K562 (cell line): Measurements from ENCODE around the gene SCARF1. TPM values are rescaled to one million over a fixed set of nuclear protein-coding genes. Genes with fewer than 3 reads are reported as not detected.

Experiments
- CTBP1 ChIP-seq: fragments of 450-650 bp; IDR thresholded peaks from 2 replicates; pipeline ENCODE4 v1.6.1; 2016; ENCODE audit warnings: borderline replicate concordance
- CXXC5 ChIP-seq: fragments of 250-450 bp; sonication (Bioruptor Pico); IDR thresholded peaks from 2 replicates; pipeline ENCODE4 v1.8.0; 2022; ENCODE audit warnings: inconsistent platforms, mild to moderate bottlenecking, moderate library complexity
- EGR1 ChIP-seq: fragments of 450-650 bp; conservative IDR thresholded peaks from 2 replicates; pipeline ENCODE4 v1.6.1; 2017; ENCODE audit warnings: mild to moderate bottlenecking
- ESRRA ChIP-seq: fragments of 450-650 bp; IDR thresholded peaks from 2 replicates; pipeline ENCODE4 v1.6.1; 2014; ENCODE audit warnings: low read depth, mild to moderate bottlenecking, moderate library complexity, borderline replicate concordance
- ETV5 ChIP-seq: sonication (generic); formaldehyde crosslinking; IDR thresholded peaks from 2 replicates; pipeline ENCODE4 v1.4.0; 2020; ENCODE audit warnings: low read depth, mild to moderate bottlenecking, missing genetic modification reagents
- FOS ChIP-seq: IDR thresholded peaks from 3 replicates; pipeline ENCODE4 v1.6.1; 2011; ENCODE audit not compliant: insufficient read length; ENCODE audit errors: extremely low read depth
- KLF13 ChIP-seq: fragments of 450-650 bp; IDR thresholded peaks from 2 replicates; pipeline ENCODE4 v1.6.1; 2016; ENCODE audit warnings: missing genetic modification characterization, low read depth, mild to moderate bottlenecking, missing compliant biosample characterization, moderate library complexity, borderline replicate concordance
- MAFF ChIP-seq: IDR thresholded peaks from 2 replicates; pipeline ENCODE4 v1.6.1; 2012; ENCODE audit warnings: low read length, improper control_type of control experiment
- MAX ChIP-seq: sonication (generic); formaldehyde crosslinking; IDR thresholded peaks from 2 replicates; pipeline ENCODE4 v1.9.0; 2022; ENCODE audit warnings: mild to moderate bottlenecking, missing genetic modification reagents
- MAZ ChIP-seq, 2 experiments: fragments of 450-650 bp in 1 of 2; sonication (generic) in 1 of 2; formaldehyde crosslinking; IDR thresholded peaks in 1 of 2; conservative IDR thresholded peaks in 1 of 2; 2 replicates each; pipeline versions ENCODE4 v1.4.0 to v1.5.0; 2020; ENCODE audit warnings: mild to moderate bottlenecking in 1 of 2, missing genetic modification reagents in 1 of 2
- NFYB ChIP-seq: IDR thresholded peaks from 2 replicates; pipeline ENCODE4 v1.6.1; 2011; ENCODE audit warnings: mild to moderate bottlenecking, moderate library complexity; ENCODE audit not compliant: insufficient read length; ENCODE audit errors: extremely low read depth
- NR2C2 ChIP-seq, 2 experiments: fragments of 200-800 bp in 1 of 2; sonication (Bioruptor generic) in 1 of 2; sonication (generic) in 1 of 2; formaldehyde crosslinking in 1 of 2; IDR thresholded peaks; 2 replicates each; pipeline versions ENCODE4 v1.6.1 to v1.8.0; 2016 to 2022; ENCODE audit warnings: mild to moderate bottlenecking in 1 of 2, missing compliant biosample characterization in 1 of 2, missing genetic modification characterization in 1 of 2, missing genetic modification reagents in 1 of 2
- POLR2G ChIP-seq: fragments of 200-400 bp; formaldehyde crosslinking; IDR thresholded peaks from 2 replicates; pipeline ENCODE4 v1.6.1; 2017; ENCODE audit warnings: low read depth, mild to moderate bottlenecking, antibody characterized with exemption, low read length, moderate library complexity
- RAD21 ChIP-seq, 2 experiments: fragments of 250-450 bp in 1 of 2; fragments of 450-650 bp in 1 of 2; sonication (Bioruptor Pico) in 1 of 2; formaldehyde crosslinking in 1 of 2; IDR thresholded peaks in 1 of 2; conservative IDR thresholded peaks in 1 of 2; 2 replicates each; pipeline versions ENCODE4 v1.4.0 to v1.8.0; 2020 to 2022; ENCODE audit warnings: mild to moderate bottlenecking in 2 of 2, moderate library complexity in 1 of 2
- RB1 ChIP-seq: fragments of 450-650 bp; IDR thresholded peaks from 2 replicates; pipeline ENCODE4 v1.6.1; 2017; ENCODE audit warnings: low read depth, mild to moderate bottlenecking
- RCOR1 ChIP-seq, 2 experiments: IDR thresholded peaks; 2 replicates each; pipeline ENCODE4 v1.6.1; 2012; ENCODE audit warnings: low read depth in 2 of 2, low read length in 2 of 2, borderline replicate concordance in 1 of 2, improper control_type of control experiment in 1 of 2
- SAFB ChIP-seq: fragments of 200-400 bp; formaldehyde crosslinking; IDR thresholded peaks from 2 replicates; pipeline ENCODE4 v1.6.1; 2017; ENCODE audit warnings: low read depth, low read length, borderline replicate concordance
- SRSF9 ChIP-seq: fragments of 200-400 bp; formaldehyde crosslinking; IDR thresholded peaks from 2 replicates; pipeline ENCODE4 v1.6.1; 2017; ENCODE audit warnings: low read depth, low read length, borderline replicate concordance
- TEAD4 ChIP-seq, 2 experiments: sonication (generic) in 1 of 2; formaldehyde crosslinking in 1 of 2; IDR thresholded peaks; 2 replicates each; pipeline versions ENCODE4 v1.6.1 to v1.8.0; 2012 to 2022; ENCODE audit warnings: borderline replicate concordance in 1 of 2, inconsistent platforms in 1 of 2, low read length in 1 of 2, mild to moderate bottlenecking in 1 of 2, missing genetic modification reagents in 1 of 2
- VEZF1 ChIP-seq: fragments of 200-800 bp; sonication (Bioruptor generic); IDR thresholded peaks from 2 replicates; pipeline ENCODE4 v1.6.1; 2017; ENCODE audit warnings: missing genetic modification characterization, missing compliant biosample characterization
- ZBTB8A ChIP-seq: fragments of 450-650 bp; IDR thresholded peaks from 2 replicates; pipeline ENCODE4 v1.6.1; 2018; ENCODE audit warnings: mild to moderate bottlenecking, moderate library complexity; ENCODE audit not compliant: partially characterized antibody
- ZFX ChIP-seq: sonication (generic); formaldehyde crosslinking; IDR thresholded peaks from 2 replicates; pipeline ENCODE4 v1.8.0; 2022; ENCODE audit warnings: mild to moderate bottlenecking, missing genetic modification reagents, moderate library complexity
- ZNF354B ChIP-seq: fragments of 250-450 bp; sonication (Bioruptor Pico); IDR thresholded peaks from 2 replicates; pipeline ENCODE4 v1.4.0; 2020
- ZNF639 ChIP-seq, 2 experiments: fragments of 200-800 bp in 1 of 2; sonication (Bioruptor generic) in 1 of 2; sonication (generic) in 1 of 2; formaldehyde crosslinking in 1 of 2; IDR thresholded peaks in 1 of 2; conservative IDR thresholded peaks in 1 of 2; 2 replicates each; pipeline versions ENCODE4 v1.5.0 to v1.6.1; 2016 to 2020; ENCODE audit warnings: missing compliant biosample characterization in 1 of 2, missing genetic modification characterization in 1 of 2, missing genetic modification reagents in 1 of 2
- polyA plus RNA-seq, 8 experiments: library from polyadenylated mRNA; depleted of rRNA in 4 of 8; stranded (reverse) in 5 of 8; unstranded in 3 of 8; fragments of >200 nt; fragmentation: Nextera tagmentation in 2 of 8; fragmentation: Illumina TruSeq in 1 of 8; extraction: Ambion mirVana in 2 of 8; extraction: Trizol in 1 of 8; gene quantifications; 2 replicates each; pipeline versions ENCODE4 v1.2.1 to v1.2.3, GENCODE V29; 2011 to 2014; ENCODE audit warnings: inconsistent platforms in 1 of 8, missing spikeins in 1 of 8
- total RNA-seq, 7 experiments: library from RNA; depleted of rRNA in 6 of 7; stranded (reverse); fragments of >200 nt in 6 of 7; fragmentation: Illumina TruSeq in 2 of 7; extraction: Trizol in 2 of 7; gene quantifications; 2 replicates each; pipeline versions ENCODE4 v1.2.1 to v1.2.3, GENCODE V29; 2011 to 2021; ENCODE audit warnings: low replicate concordance in 1 of 7

SCARF1 gene
- total and polyA plus RNA-seq, 9 of the 15 experiments (the other 6 are each of a cell fraction or from before 2014, with no cell fraction given) = 0.04 to 2.1 (median 0.63) TPM

- TF ChIP-seq ETV5 (CRISPR knock-in tag) (no peak), SRSF9 (no peak), CTBP1 (peak; percentile 44; the same call in 1 of the 2 replicates), MAFF (no peak), ESRRA (no peak), MAX (CRISPR knock-in tag) (no peak), KLF13 (tag) (no peak), RAD21 (CRISPR knock-in tag; conservative IDR thresholded peaks at IDR 0.05 in 1 of 2, IDR thresholded peaks at IDR 0.05 in 1 of 2) (peak; percentile 56 to 68), TEAD4 (IDR thresholded peaks at IDR 0.05; ENCODE audit: low read length) (no peak), TEAD4 (CRISPR knock-in tag; IDR thresholded peaks at IDR 0.05; ENCODE audit: borderline replicate concordance) (no peak), EGR1 (no peak), NR2C2 (CRISPR knock-in tag; IDR thresholded peaks at IDR 0.05) (no peak), NR2C2 (tag; IDR thresholded peaks at IDR 0.05) (peak; percentile 68), MAZ (CRISPR knock-in tag; conservative IDR thresholded peaks at IDR 0.05 in 1 of 2, IDR thresholded peaks at IDR 0.05 in 1 of 2) (peak; percentile 75 to 84), SAFB (0 out of 2 replicates have a peak, but pooled peaks have one; percentile 48), RCOR1 (IDR thresholded peaks at IDR 0.05; ENCODE audit: borderline replicate concordance in 1 of 2, low read depth in 2 of 2, low read length in 2 of 2) (peak in 1 of 2 experiments; percentile 69; a peak in 1 of 4 replicates), VEZF1 (peak; percentile 95), ZFX (peak; percentile 71), ZBTB8A (no peak), CXXC5 (CRISPR knock-in tag) (peak; percentile 79), NFYB (peak; percentile 63), ZNF354B (no peak), RB1 (peak; percentile 70; the same call in 1 of the 2 replicates), POLR2G (peak; percentile 81), ZNF639 (CRISPR knock-in tag; conservative IDR thresholded peaks at IDR 0.05 in 1 of 2, IDR thresholded peaks at IDR 0.05 in 1 of 2) (peak in 1 of 2 experiments; percentile 88; a peak in 2 of 4 replicates), FOS (peak; percentile 54)
These were observed 16.6 kb downstream of the SCARF1 start (continued) for GRCh38 chr17:1628856-1629503.
